Small intestine (tissue), 7 donors: ENCODE data around the gene FAM20C. TPM values are rescaled to one million over a fixed set of nuclear protein-coding genes. Genes with fewer than 3 reads are reported as not detected.
A peak's percentile ranks its signal among the peaks of the same experiment; 100 is the strongest.
"Not testable (repeated sequence)": the region's sequence is repeated elsewhere in the genome, so short reads cannot be mapped to it uniquely, and the experiment has no call there.

Experiments
- DNase-seq, 2 donors: peaks; one replicate each; pipeline versions ENCODE4 v3.0.0 to v3.0.0-alpha.2; 2013
- FAIRE-seq: peaks from 2 replicates; lab custom pipeline; 2012; peaks lifted over from hg19 to GRCh38; lab: Jason Lieb, UNC
- H3K27ac ChIP-seq, 3 donors: one replicate each; pipeline ENCODE4 v1.5.1; 2013; ENCODE audit warnings: low read length in 2 of 3, mild to moderate bottlenecking in 2 of 3, control low read depth in 1 of 3, inconsistent platforms in 1 of 3, low read depth in 1 of 3, moderate library complexity in 1 of 3
- H3K27me3 ChIP-seq, 3 donors: one replicate each; pipeline ENCODE4 v1.6.1; 2013; ENCODE audit warnings: low read length in 3 of 3, inconsistent platforms in 1 of 3; ENCODE audit not compliant: control insufficient read depth in 3 of 3, insufficient read depth in 3 of 3
- H3K36me3 ChIP-seq, 3 donors: one replicate each; pipeline ENCODE4 v1.6.1; 2013; ENCODE audit warnings: low read length in 3 of 3, inconsistent platforms in 1 of 3, low read depth in 1 of 3, mild to moderate bottlenecking in 1 of 3, moderate library complexity in 1 of 3; ENCODE audit not compliant: control insufficient read depth in 3 of 3, insufficient read depth in 2 of 3
- H3K4me1 ChIP-seq, 3 donors: one replicate each; pipeline ENCODE4 v1.6.1; 2013; ENCODE audit warnings: low read length in 2 of 3, inconsistent platforms in 1 of 3, low read depth in 1 of 3, mild to moderate bottlenecking in 1 of 3, moderate library complexity in 1 of 3; ENCODE audit not compliant: control insufficient read depth in 3 of 3, insufficient read depth in 2 of 3
- H3K4me3 ChIP-seq, 3 donors: one replicate each; pipeline ENCODE4 v1.5.1; 2013; ENCODE audit warnings: low read length in 3 of 3, control low read depth in 1 of 3, inconsistent platforms in 1 of 3, low read depth in 1 of 3, mild to moderate bottlenecking in 1 of 3, moderate library complexity in 1 of 3
- H3K9me3 ChIP-seq, 2 donors: one replicate each; pipeline ENCODE4 v1.6.1; 2013; ENCODE audit warnings: low read depth in 1 of 2, low read length in 1 of 2; ENCODE audit not compliant: control insufficient read depth in 2 of 2, insufficient read depth in 1 of 2
- WGBS, 3 donors: extraction: QIAGEN DNeasy Blood & Tissue Kit; methylation state at CpG; one replicate each; pipeline ENCODE4 v1.1.7; 2013; 5-methylcytosine and 5-hydroxymethylcytosine counted together
- polyA plus RNA-seq, 4 donors: library from polyadenylated mRNA; stranded (reverse) in 3 of 4; unstranded in 1 of 4; fragments of 200-250 nt in 3 of 4; fragments of 120-200 nt in 1 of 4; gene quantifications; one replicate each; pipeline versions ENCODE4 v1.2.1 to v1.2.3, GENCODE V29; 2013
- donor health status: healthy with polysubstance abuse.
- donor health status: control.
- donor health status: control.
- donor health status: Bipolar disorder and iron deficiency.
- donor health status: healthy.

Gene FAM20C
- polyA plus RNA-seq, 4 donors, result 19.7 to 69.4 (median 32.1) TPM

DNA sequence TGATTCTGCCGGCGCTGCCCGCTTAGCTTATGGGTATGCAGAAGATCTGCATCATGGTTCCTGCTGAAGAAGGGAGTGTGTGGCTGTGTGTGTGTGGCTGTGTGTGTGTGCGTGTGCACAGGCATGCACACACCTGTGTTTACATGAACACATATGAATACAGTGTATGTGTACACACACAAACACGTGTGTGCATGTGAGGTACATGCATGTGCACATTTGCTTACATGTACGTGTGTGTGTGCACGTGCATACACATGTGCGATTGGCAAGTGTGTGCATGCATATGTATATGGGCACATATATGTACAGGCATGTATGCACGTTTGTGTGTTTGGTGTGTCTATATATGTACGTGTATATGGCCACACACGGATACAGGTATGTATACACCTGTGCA lies 16.4 kb upstream of the FAM20C start:
- no peaks in the 10 kb centered on the region for H3K9me3 ChIP-seq
- no peaks in the 10 kb centered on the region for H3K4me1 ChIP-seq
- no peak overlapping the region for H3K27ac ChIP-seq
- peaks cover 0 to 2% (median 0%) of the 10 kb centered on the region in 3 donors for H3K27me3 ChIP-seq
- DNase-seq (no peak), FAIRE-seq (no peak)
- no peaks in the 10 kb centered on the region for H3K36me3 ChIP-seq
- whole genome bisulfite sequencing, 3 donors, result 94 to 96% (median 96%) methylated on average over 11 of the region's 11 CpGs
- H3K4me3 ChIP-seq, result no peak overlapping the region

DNA sequence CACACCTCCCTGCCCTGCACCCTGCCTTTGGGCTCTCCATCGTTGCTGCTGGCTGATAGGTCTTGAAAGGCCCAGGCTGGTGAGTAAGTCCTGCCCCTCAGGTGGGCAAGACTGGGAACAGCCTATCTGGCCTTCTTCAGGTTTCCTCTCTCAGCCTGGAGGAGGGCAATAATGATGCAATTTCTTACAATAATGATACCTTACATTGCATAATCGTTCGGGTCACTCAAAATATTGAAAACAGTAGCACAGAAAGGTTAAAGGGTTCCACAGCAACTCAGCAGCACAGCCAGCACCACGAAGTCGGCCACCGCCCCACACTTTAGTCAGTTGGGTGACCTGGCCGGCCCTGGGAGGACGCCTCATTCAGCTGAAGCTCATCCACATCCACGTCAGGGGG lies 16.0 kb upstream of the FAM20C start:
- DNase-seq, result no peak
- H3K9me3 ChIP-seq, result no peaks in the 10 kb centered on the region
- H3K36me3 ChIP-seq, result no peaks in the 10 kb centered on the region
- peaks cover 0 to 2% (median 0%) of the 10 kb centered on the region in 3 donors for H3K27me3 ChIP-seq
- no peak overlapping the region for H3K27ac ChIP-seq
- no peak for FAIRE-seq
- 82 to 87% (median 82%) methylated on average over 9 of the region's 9 CpGs for WGBS, 3 donors
- no peaks in the 10 kb centered on the region for H3K4me1 ChIP-seq
- H3K4me3 ChIP-seq, result no peak overlapping the region

DNA sequence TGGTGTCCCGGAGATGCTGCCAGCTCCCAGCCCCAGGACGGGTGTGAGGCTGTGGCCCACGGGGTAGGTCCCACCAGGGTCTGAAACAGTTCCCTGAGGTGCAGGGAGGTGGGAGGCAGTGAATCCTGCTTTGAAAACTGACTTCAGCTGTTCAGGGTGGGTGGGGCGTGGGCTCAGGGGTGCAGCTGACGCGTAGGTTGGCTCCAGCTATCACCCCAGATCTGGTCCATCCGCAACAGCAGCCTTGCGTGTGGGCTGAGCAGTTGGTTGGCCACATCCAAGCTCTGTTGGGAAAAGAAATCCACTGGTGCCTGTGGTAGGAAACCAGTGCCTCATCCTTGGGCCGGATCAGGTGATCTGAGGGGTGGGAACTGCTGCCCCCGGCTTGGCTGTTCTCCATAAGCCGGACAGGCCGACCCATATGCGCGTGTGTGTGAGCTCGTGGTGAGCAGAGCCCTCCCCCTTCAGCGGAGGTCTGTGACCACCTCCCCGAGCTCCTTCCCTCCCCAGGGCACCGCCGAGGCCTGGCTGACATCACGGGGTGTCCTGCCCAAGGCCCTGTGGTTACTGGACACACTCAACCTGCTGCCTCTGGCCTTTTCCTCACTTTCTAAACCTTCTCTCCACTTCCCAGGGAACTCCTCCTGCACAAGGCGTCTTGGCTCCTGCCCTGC lies 15.4 kb upstream of the FAM20C start:
- Histone ChIP-seq H3K27ac (no peak overlapping the region), H3K27me3 (peaks cover 0 to 2% (median 0%) of the 10 kb centered on the region in 3 donors), H3K36me3 (no peaks in the 10 kb centered on the region), H3K4me1 (no peaks in the 10 kb centered on the region), H3K4me3 (no peak overlapping the region), H3K9me3 (no peaks in the 10 kb centered on the region)
- 86 to 89% (median 88%) methylated on average over 21 of the region's 21 CpGs for WGBS, 3 donors
- FAIRE-seq (no peak), DNase-seq (no peak)

- no peaks in the 10 kb centered on the region for H3K9me3 ChIP-seq
- H3K27me3 ChIP-seq, result peaks cover 0 to 2% (median 0%) of the 10 kb centered on the region in 3 donors
- peak overlapping the region in 1 of 3 donors; percentile 59 for H3K27ac ChIP-seq
- H3K4me1 ChIP-seq, result no peaks in the 10 kb centered on the region
- no peaks in the 10 kb centered on the region for H3K36me3 ChIP-seq
- no peak overlapping the region for H3K4me3 ChIP-seq
- DNase-seq, result no peak
- 90 to 91% (median 91%) methylated on average over 26 to 28 of the region's 28 CpGs for WGBS, 3 donors
- FAIRE-seq, result no peak
Observed at GRCh38 chr7:178444-178843, 13.9 kb upstream of the FAM20C start.

- DNase-seq, result peak in 1 of 2 donors; percentile 27
- peaks cover 0 to 2% (median 0%) of the 10 kb centered on the region in 3 donors for H3K27me3 ChIP-seq
- FAIRE-seq, result no peak
- no peaks in the 10 kb centered on the region for H3K36me3 ChIP-seq
- no peaks in the 10 kb centered on the region for H3K4me1 ChIP-seq
- no peaks in the 10 kb centered on the region for H3K9me3 ChIP-seq
- 71 to 82% (median 81%) methylated on average over 17 to 19 of the region's 19 CpGs for WGBS, 3 donors
- H3K27ac ChIP-seq, result peak overlapping the region in 2 of 3 donors; percentile 34 to 76
- H3K4me3 ChIP-seq, result no peak overlapping the region
Observed at GRCh38 chr7:179209-179681, 13.1 kb upstream of the FAM20C start.

- Histone ChIP-seq H3K4me3 (no peak overlapping the region), H3K27ac (peak overlapping the region in 1 of 3 donors; percentile 76), H3K36me3 (no peaks in the 10 kb centered on the region), H3K9me3 (no peaks in the 10 kb centered on the region), H3K4me1 (no peaks in the 10 kb centered on the region), H3K27me3 (peaks cover 0 to 2% (median 0%) of the 10 kb centered on the region in 3 donors)
- FAIRE-seq (no peak), DNase-seq (no peak)
- WGBS, 3 donors, result 84 to 93% (median 89%) methylated on average over 20 to 22 of the region's 22 CpGs
Observed at GRCh38 chr7:179948-180694, 12.2 kb upstream of the FAM20C start.

- Histone ChIP-seq H3K9me3 (no peaks in the 10 kb centered on the region), H3K27ac (no peak overlapping the region), H3K27me3 (peaks cover 0 to 2% (median 0%) of the 10 kb centered on the region in 3 donors), H3K4me1 (no peaks in the 10 kb centered on the region), H3K36me3 (no peaks in the 10 kb centered on the region), H3K4me3 (no peak overlapping the region)
- DNase-seq (no peak), FAIRE-seq (no peak)
- WGBS, 3 donors, result 91 to 94% (median 92%) methylated on average over 16 of the region's 16 CpGs
Observed at GRCh38 chr7:181738-182137, 10.6 kb upstream of the FAM20C start.

DNA sequence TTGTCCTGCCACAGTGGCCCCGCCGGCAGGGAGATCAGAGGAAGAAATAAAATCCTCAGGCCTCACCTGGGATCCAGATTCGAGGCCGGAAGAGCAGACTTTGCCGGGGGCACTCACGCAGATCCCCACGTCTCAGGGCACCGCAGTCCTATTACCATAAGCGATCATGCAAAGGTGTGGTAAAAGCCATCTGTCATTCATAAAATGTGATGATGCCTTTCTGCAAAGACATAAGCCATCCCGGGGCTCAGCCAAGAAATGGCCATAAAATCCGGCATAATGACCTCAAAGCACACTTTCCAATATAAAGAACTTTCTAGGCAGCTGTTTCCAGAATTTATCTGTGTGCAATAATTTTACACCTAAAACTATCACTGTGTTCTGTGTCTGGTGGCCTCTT lies 9.9 kb upstream of the FAM20C start:
- H3K4me3 ChIP-seq, FAIRE-seq, H3K36me3 ChIP-seq, H3K27me3 ChIP-seq, DNase-seq, H3K27ac ChIP-seq, H3K4me1 ChIP-seq, H3K9me3 ChIP-seq: not testable (repeated sequence)
- 27 to 88% (median 61%) methylated on average over 2 to 10 of the region's 11 CpGs for WGBS, 3 donors
